IPS-15b (cell line): Measurements from ENCODE around the gene TRIO.

Source experiments
- H3K27me3 ChIP-seq: one replicate; pipeline ENCODE4 v1.6.1; 2013; ENCODE audit warnings: low read length; ENCODE audit not compliant: control insufficient read depth, insufficient read depth
- H3K36me3 ChIP-seq: one replicate; pipeline ENCODE4 v1.6.1; 2013; ENCODE audit warnings: low read length; ENCODE audit not compliant: control insufficient read depth, insufficient read depth
- H3K4me1 ChIP-seq: one replicate; pipeline ENCODE4 v1.6.1; 2013; ENCODE audit warnings: mild to moderate bottlenecking, low read length; ENCODE audit not compliant: control insufficient read depth, insufficient read depth
- H3K4me3 ChIP-seq: one replicate; pipeline ENCODE4 v1.5.1; 2013; ENCODE audit warnings: low read depth, low read length
- H3K9ac ChIP-seq: one replicate; pipeline ENCODE4 v1.6.1; 2013; ENCODE audit warnings: low read depth, mild to moderate bottlenecking, low read length
- H3K9me3 ChIP-seq: one replicate; pipeline ENCODE4 v1.6.1; 2013; ENCODE audit warnings: mild to moderate bottlenecking, low read length; ENCODE audit not compliant: control insufficient read depth, insufficient read depth

Gene TRIO

GRCh38 chr5:14209222-14209822, 66.2 kb downstream of the TRIO start:
- Histone ChIP-seq H3K4me1 (peaks cover 14% of the 10 kb centered on the region), H3K9me3 (no peaks in the 10 kb centered on the region), H3K27me3 (no peaks in the 10 kb centered on the region), H3K36me3 (no peaks in the 10 kb centered on the region), H3K4me3 (no peak overlapping the region), H3K9ac (no peak overlapping the region)

GRCh38 chr5:14209836-14210235, 66.7 kb downstream of the TRIO start:
- H3K27me3 ChIP-seq: no peaks in the 10 kb centered on the region
- peaks cover 15% of the 10 kb centered on the region for H3K4me1 ChIP-seq
- no peak overlapping the region for H3K9ac ChIP-seq
- no peaks in the 10 kb centered on the region for H3K36me3 ChIP-seq
- no peaks in the 10 kb centered on the region for H3K9me3 ChIP-seq
- H3K4me3 ChIP-seq: no peak overlapping the region

GRCh38 chr5:14210729-14211128, 67.6 kb downstream of the TRIO start:
- Histone ChIP-seq H3K9me3 (no peaks in the 10 kb centered on the region), H3K4me1 (peaks cover 13% of the 10 kb centered on the region), H3K9ac (no peak overlapping the region), H3K4me3 (no peak overlapping the region), H3K27me3 (no peaks in the 10 kb centered on the region), H3K36me3 (no peaks in the 10 kb centered on the region)

GRCh38 chr5:14211818-14212803, 69.0 kb downstream of the TRIO start:
- Histone ChIP-seq H3K4me3 (no peak overlapping the region), H3K9me3 (no peaks in the 10 kb centered on the region), H3K27me3 (no peaks in the 10 kb centered on the region), H3K4me1 (peaks cover 21% of the 10 kb centered on the region), H3K9ac (no peak overlapping the region), H3K36me3 (no peaks in the 10 kb centered on the region)

GRCh38 chr5:14212838-14213237, 69.7 kb downstream of the TRIO start:
- peaks cover 23% of the 10 kb centered on the region for H3K4me1 ChIP-seq
- no peak overlapping the region for H3K9ac ChIP-seq
- H3K36me3 ChIP-seq: no peaks in the 10 kb centered on the region
- H3K27me3 ChIP-seq: no peaks in the 10 kb centered on the region
- H3K4me3 ChIP-seq: no peak overlapping the region
- H3K9me3 ChIP-seq: no peaks in the 10 kb centered on the region

GRCh38 chr5:14213253-14213652, 70.1 kb downstream of the TRIO start:
- Histone ChIP-seq H3K4me1 (peaks cover 23% of the 10 kb centered on the region), H3K36me3 (no peaks in the 10 kb centered on the region), H3K4me3 (no peak overlapping the region), H3K9ac (no peak overlapping the region), H3K9me3 (no peaks in the 10 kb centered on the region), H3K27me3 (no peaks in the 10 kb centered on the region)

- Histone ChIP-seq H3K4me1 (peaks cover 24% of the 10 kb centered on the region), H3K36me3 (no peaks in the 10 kb centered on the region), H3K27me3 (no peaks in the 10 kb centered on the region), H3K9me3 (no peaks in the 10 kb centered on the region), H3K9ac (no peak overlapping the region), H3K4me3 (no peak overlapping the region)
Observed at GRCh38 chr5:14213813-14214585, 70.9 kb downstream of the TRIO start.

- Histone ChIP-seq H3K4me1 (peaks cover 36% of the 10 kb centered on the region), H3K9me3 (no peaks in the 10 kb centered on the region)
Observed at GRCh38 chr5:14215901-14216300, 72.8 kb downstream of the TRIO start.

GRCh38 chr5:14216372-14216771, 73.2 kb downstream of the TRIO start:
- Histone ChIP-seq H3K9ac (no peak overlapping the region), H3K27me3 (no peaks in the 10 kb centered on the region), H3K9me3 (no peaks in the 10 kb centered on the region), H3K4me3 (no peak overlapping the region), H3K4me1 (peaks cover 38% of the 10 kb centered on the region), H3K36me3 (no peaks in the 10 kb centered on the region)

More at GRCh38 chr5:14215901-14216300, 72.8 kb downstream of the TRIO start:
- Histone ChIP-seq H3K27me3 (no peaks in the 10 kb centered on the region), H3K4me3 (no peak overlapping the region), H3K36me3 (no peaks in the 10 kb centered on the region), H3K9ac (no peak overlapping the region)

- Histone ChIP-seq H3K9me3 (no peaks in the 10 kb centered on the region), H3K4me1 (peaks cover 40% of the 10 kb centered on the region), H3K9ac (no peak overlapping the region), H3K36me3 (no peaks in the 10 kb centered on the region), H3K27me3 (no peaks in the 10 kb centered on the region), H3K4me3 (no peak overlapping the region)
Observed at GRCh38 chr5:14216902-14217301, 73.8 kb downstream of the TRIO start.

GRCh38 chr5:14217587-14217986, 74.4 kb downstream of the TRIO start:
- no peaks in the 10 kb centered on the region for H3K27me3 ChIP-seq
- H3K36me3 ChIP-seq: no peaks in the 10 kb centered on the region
- peaks cover 42% of the 10 kb centered on the region for H3K4me1 ChIP-seq
- no peak overlapping the region for H3K4me3 ChIP-seq
- no peak overlapping the region for H3K9ac ChIP-seq
- H3K9me3 ChIP-seq: no peaks in the 10 kb centered on the region
